Left lung (tissue), 10 donors: Measurements from ENCODE around the gene CHCHD6. TPM values are rescaled to one million over a fixed set of nuclear protein-coding genes. Genes with fewer than 3 reads are reported as not detected.

Experiments used
- ATAC-seq: fragments of 200-7000 bp; cut with Tn5 transposase; one replicate; pipeline ENCODE4 v1.9.1; 2020; ENCODE audit warnings: moderate library complexity
- DNase-seq, 4 donors: peaks; one replicate each; pipeline ENCODE4 v3.0.0-alpha.2; 2013 to 2020
- H3K27ac ChIP-seq, 2 donors: fragments of 200-600 bp; sonication (generic) in 1 of 2; one replicate each; pipeline versions ENCODE4 v1.5.0 to v1.8.0; 2020 to 2021
- H3K27me3 ChIP-seq, 2 donors: fragments of 200-600 bp; sonication (generic) in 1 of 2; one replicate each; pipeline versions ENCODE4 v1.5.0 to v1.8.0; 2020 to 2021
- H3K36me3 ChIP-seq, 2 donors: fragments of 200-600 bp; sonication (generic) in 1 of 2; one replicate each; pipeline versions ENCODE4 v1.5.0 to v1.8.0; 2020 to 2021
- H3K4me1 ChIP-seq, 2 donors: fragments of 200-600 bp; one replicate each; pipeline ENCODE4 v1.8.0; 2021
- H3K4me3 ChIP-seq, 2 donors: fragments of 200-600 bp; sonication (generic) in 1 of 2; one replicate each; pipeline versions ENCODE4 v1.5.0 to v1.8.0; 2020 to 2021; ENCODE audit warnings: mild to moderate bottlenecking in 1 of 2
- H3K9me3 ChIP-seq, 2 donors: fragments of 200-600 bp; sonication (generic) in 1 of 2; one replicate each; pipeline versions ENCODE4 v1.5.0 to v1.8.0; 2020 to 2021
- intact Hi-C, 2 donors: fragments of 100-400 bp; cut with DNase I; formaldehyde crosslinking; loops; one replicate each; pipeline versions ENCODE4 v1.11.2 to v1.14.2; 2022
- polyA plus RNA-seq, 6 donors: library from polyadenylated mRNA; unstranded; fragments of 120-200 nt; gene quantifications; one replicate each; pipeline ENCODE4 v1.2.1, GENCODE V29; 2013; ENCODE audit not compliant: insufficient read length in 6 of 6
- total RNA-seq, 2 donors: library from RNA; stranded (reverse); fragmentation: NEBNext Ultra II Directional; extraction: Animal tissue kit (Norgen Biotek cat#: 25700); gene quantifications; one replicate each; pipeline ENCODE4 v1.2.1, GENCODE V29; 2021
- TF ChIP-seq, protein P1 (sequence below), 2 donors: fragments of 200-600 bp; sonication (generic) in 1 of 2; IDR thresholded peaks; one replicate each; pipeline versions ENCODE4 v1.5.0 to v1.8.0; 2021; ENCODE audit warnings: antibody characterized with exemption in 2 of 2
- donor health status: DM: no; HTN: yes; CAD: no.
- donor health status: DM: no; HTN: no; CAD: no.

Gene CHCHD6
- total and polyA plus RNA-seq, 8 donors: 11.8 to 21.1 (median 18.4) TPM

DNA sequence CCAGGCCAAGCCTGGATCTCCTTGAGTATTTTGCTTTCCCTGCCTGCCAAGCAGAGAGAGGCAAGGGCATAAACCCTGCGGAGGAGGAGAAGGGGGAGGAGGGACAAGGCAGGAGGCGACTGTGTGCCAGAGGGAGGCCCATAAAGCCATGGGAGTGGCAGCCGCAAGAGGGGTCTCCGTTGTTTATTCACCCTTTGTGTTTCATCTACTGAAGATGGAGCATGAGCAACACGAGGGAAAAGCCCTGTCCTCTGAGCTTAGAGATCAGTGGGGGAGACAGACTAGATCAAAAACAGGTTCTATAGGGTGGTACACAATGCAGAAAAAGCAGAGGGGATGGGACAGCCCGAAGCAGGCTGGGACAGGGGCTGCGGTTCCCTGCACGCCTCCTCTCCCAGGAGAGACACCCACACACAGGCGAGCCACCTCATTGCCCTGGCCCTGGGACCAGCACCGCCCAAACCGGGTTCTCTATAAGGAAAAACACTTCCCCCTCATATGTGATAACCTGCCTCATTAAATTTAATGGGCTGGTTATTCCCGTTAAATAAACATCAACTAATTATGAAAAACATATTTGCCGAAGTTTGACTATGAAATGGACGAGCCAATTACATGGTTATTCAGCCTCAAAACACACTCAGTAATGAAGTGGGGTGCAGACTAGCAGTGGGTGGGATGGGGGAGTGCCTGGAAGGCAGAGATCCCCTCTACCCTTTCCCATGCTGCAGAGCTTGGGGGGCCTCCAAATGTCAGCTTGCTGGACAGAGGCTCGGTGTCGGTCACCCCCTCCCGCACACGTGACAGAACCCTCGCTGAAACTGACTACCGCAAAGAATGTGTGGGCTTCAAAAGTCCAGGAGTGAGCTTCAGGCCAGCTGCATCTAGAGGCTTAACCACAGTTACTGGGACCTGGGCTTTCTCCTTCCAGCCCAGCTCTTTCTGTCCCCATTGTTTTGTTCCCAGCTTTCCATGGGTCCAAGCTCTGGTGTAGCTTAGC is 264.7 kb downstream of the CHCHD6 start:
- intact Hi-C loops: no loop called here
- H3K27ac ChIP-seq: no peak overlapping the region
- peak in 1 of 4 donors; percentile 49 for DNase-seq
- no peak overlapping the region for H3K4me3 ChIP-seq
- H3K36me3 ChIP-seq: no peaks in the 10 kb centered on the region
- peaks cover 0 to 5% of the 10 kb centered on the region in 2 donors for H3K27me3 ChIP-seq
- H3K4me1 ChIP-seq: no peaks in the 10 kb centered on the region
- TF ChIP-seq, protein P1, sequence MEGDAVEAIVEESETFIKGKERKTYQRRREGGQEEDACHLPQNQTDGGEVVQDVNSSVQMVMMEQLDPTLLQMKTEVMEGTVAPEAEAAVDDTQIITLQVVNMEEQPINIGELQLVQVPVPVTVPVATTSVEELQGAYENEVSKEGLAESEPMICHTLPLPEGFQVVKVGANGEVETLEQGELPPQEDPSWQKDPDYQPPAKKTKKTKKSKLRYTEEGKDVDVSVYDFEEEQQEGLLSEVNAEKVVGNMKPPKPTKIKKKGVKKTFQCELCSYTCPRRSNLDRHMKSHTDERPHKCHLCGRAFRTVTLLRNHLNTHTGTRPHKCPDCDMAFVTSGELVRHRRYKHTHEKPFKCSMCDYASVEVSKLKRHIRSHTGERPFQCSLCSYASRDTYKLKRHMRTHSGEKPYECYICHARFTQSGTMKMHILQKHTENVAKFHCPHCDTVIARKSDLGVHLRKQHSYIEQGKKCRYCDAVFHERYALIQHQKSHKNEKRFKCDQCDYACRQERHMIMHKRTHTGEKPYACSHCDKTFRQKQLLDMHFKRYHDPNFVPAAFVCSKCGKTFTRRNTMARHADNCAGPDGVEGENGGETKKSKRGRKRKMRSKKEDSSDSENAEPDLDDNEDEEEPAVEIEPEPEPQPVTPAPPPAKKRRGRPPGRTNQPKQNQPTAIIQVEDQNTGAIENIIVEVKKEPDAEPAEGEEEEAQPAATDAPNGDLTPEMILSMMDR (IDR thresholded peaks at IDR 0.05): no peak
- ATAC-seq: no peak
- H3K9me3 ChIP-seq: no peaks in the 10 kb centered on the region

DNA sequence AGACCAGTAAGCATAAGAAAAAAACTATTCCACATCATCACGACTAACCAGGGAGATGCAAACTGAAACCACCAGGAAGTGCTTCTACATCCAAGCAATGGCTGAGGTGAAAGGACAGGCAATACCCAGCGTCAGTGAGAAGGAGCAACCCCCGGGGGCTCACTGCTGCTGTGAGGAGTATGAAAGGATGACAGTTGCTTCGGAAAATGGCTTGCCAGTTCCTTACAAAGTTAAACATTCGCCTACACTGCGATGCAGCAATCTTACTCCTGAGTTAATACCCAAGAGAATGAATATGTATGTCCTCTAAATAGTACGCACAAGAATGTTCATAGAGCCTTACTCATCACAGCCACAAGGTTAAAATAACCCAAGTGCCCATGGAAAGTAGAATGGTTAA is 265.5 kb downstream of the CHCHD6 start:
- TF ChIP-seq, protein P1 (IDR thresholded peaks at IDR 0.05): no peak
- intact Hi-C loops: no loop called here
- Histone ChIP-seq H3K27ac (no peak overlapping the region), H3K4me3 (no peak overlapping the region), H3K27me3 (peaks cover 0 to 5% of the 10 kb centered on the region in 2 donors), H3K36me3 (no peaks in the 10 kb centered on the region), H3K9me3 (peaks cover 0 to 7% of the 10 kb centered on the region in 2 donors), H3K4me1 (no peaks in the 10 kb centered on the region)
- ATAC-seq (no peak), DNase-seq (peak in 1 of 4 donors; percentile 13)

DNA sequence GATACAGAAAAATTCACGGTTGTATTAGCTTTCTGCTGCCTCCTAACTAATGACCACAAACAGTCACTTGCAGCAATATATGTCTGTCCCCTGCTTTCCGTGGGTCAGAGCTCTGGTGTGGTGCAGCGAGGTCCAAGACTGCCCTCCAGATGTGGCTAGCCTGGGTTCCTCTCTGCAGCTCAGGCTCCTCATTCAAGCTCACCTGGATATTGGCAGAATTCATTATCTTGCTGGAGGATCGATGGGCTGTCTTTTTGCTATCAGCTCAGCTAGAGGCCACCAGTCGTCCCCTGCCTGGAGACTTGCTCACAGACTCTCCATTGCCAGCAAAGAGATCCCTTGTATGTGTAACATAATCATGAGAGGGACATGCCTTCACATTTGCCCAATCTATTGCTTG is 266.1 kb downstream of the CHCHD6 start:
- H3K36me3 ChIP-seq: no peaks in the 10 kb centered on the region
- ATAC-seq: no peak
- H3K27ac ChIP-seq: no peak overlapping the region
- H3K4me1 ChIP-seq: no peaks in the 10 kb centered on the region
- DNase-seq: peak in 1 of 4 donors; percentile 11
- no peak overlapping the region for H3K4me3 ChIP-seq
- TF ChIP-seq, protein P1 (IDR thresholded peaks at IDR 0.05): no peak
- intact Hi-C loops: no loop called here
- peaks cover 0 to 5% of the 10 kb centered on the region in 2 donors for H3K27me3 ChIP-seq
- peaks cover 0 to 13% of the 10 kb centered on the region in 2 donors for H3K9me3 ChIP-seq

DNA sequence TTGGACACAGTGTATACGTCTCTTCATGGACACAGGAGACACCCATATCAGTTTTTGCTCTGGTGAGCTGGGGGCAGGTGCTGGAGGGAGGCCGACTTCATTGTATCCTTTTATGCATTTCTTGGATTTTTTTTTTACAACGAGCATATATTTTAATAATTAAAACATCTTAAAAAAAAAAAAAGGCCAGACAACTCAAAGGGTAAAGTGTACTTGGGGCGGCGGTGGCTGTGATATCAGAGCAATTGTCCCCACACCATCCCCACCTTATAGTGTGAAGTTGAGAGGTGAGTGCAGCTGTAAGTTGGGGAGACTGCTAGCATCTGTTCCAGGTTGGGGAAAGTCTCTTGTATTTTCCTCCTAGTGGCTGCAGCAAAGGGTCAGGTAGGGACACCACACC is 266.9 kb downstream of the CHCHD6 start:
- DNase-seq (peak in 1 of 4 donors; percentile 10), ATAC-seq (no peak)
- intact Hi-C loops: no loop called here

More for the DNA sequence above, 266.9 kb downstream of the CHCHD6 start:
- Histone ChIP-seq H3K9me3 (peaks cover 0 to 17% of the 10 kb centered on the region in 2 donors), H3K27me3 (peaks cover 0 to 5% of the 10 kb centered on the region in 2 donors), H3K4me1 (no peaks in the 10 kb centered on the region), H3K36me3 (no peaks in the 10 kb centered on the region), H3K27ac (no peak overlapping the region), H3K4me3 (no peak overlapping the region)
- TF ChIP-seq, protein P1 (IDR thresholded peaks at IDR 0.05): no peak
